ENCODE results near the gene DUSP9.

Gene DUSP9

GRCh38 chrX:153621949-153622598 lies 24.9 kb upstream of the DUSP9 start:
- DNase-seq (ENCODE audit: low read depth in 2 of 2) = no peak

- DNase-seq (ENCODE audit: low read depth in 2 of 2) = no peak
Measured at GRCh38 chrX:153622661-153623309, 24.2 kb upstream of the DUSP9 start.

GRCh38 chrX:153623310-153624029 lies 23.5 kb upstream of the DUSP9 start:
- DNase-seq (ENCODE audit: low read depth in 2 of 2) = no peak

DNA sequence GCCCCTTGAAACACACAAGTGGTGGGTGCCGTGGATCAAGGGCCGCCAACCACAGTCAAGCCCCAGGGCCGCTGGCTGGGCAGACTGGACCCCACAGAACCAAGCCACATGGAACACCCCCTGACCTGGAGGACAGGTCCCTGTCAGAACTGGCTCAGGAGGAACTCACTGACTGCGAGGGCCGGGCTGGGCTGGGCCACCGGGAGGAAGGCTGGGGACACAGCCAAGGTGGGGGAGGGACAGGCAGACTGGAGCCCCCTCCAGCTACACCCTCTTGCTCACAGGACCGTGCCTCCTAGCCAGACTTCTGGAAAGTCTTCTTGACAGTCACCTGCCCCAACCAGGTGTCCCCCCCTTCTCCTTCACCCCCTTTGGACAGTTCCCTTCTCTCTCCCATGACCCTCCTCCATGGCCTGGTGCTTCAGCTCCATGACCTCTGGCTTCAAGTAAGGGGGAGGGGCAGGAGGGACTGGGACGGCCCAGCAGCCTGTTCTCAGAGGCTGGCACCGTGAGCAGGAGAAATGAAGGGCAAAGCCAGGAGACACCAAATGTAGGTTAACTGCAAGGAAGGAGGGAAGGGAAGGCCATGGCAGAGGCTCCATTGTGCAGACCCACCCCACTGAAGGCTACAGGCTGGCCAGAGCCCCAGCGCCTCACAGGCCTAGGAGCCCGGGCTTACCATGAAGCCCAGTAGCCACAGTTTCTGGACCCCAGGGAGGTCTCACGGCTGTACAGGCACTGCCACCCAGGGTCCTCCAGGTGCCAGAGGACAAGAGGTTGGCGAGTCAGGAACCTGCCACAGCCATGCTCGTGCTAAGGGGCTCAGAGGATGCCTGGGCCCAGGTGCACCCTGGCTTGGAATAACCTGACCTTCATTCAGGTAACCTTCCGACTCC lies 22.6 kb upstream of the DUSP9 start:
- DNase-seq (ENCODE audit: low read depth in 2 of 2) = no peak

DNA sequence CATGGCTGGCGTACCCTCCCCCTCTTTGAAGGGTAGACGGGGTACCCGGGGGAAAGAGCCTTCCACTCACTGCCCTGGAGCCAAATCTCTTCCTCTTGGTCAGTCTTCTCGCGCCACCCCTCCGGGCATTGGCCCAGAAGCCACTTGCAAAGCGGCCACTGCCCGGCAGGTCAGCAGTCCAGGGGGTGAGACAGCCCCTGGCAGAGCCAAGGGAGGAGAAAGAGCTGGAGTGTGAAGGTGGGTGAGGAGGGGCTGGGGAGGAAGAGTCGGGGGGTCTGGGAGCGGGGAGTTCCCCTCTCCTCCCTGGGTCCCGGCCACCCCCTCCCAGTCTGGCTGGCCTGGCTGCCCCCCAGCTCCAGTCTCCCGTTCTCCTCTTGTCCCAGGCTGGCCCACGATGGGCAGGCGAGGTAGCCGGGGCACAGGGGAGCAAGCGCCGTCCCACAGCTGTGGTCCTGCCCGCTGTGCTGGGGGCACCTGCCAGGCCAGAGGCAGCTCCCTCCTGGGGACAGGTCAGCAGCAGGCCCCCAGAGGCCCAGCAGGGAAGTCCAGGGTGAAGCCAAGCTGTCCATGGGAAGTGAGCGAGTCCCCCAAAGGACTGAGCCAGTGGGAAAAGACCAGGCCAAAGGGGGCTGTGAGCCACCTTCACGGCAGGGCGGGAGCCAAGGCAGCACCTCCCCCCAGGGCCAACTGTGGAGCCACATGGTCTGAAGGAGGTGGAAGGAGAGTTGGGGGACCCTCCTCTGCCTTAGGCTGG lies 21.6 kb upstream of the DUSP9 start:
- DNase-seq (ENCODE audit: low read depth in 2 of 2) = no peak

- DNase-seq (ENCODE audit: low read depth in 2 of 2) = no peak
Measured at GRCh38 chrX:153626025-153626633, 20.9 kb upstream of the DUSP9 start.

- no peak for DNase-seq (ENCODE audit: low read depth in 2 of 2)
Measured at GRCh38 chrX:153626863-153627674, 19.9 kb upstream of the DUSP9 start.

GRCh38 chrX:153627675-153628111 lies 19.3 kb upstream of the DUSP9 start:
- DNase-seq (ENCODE audit: low read depth in 2 of 2) = no peak

DNA sequence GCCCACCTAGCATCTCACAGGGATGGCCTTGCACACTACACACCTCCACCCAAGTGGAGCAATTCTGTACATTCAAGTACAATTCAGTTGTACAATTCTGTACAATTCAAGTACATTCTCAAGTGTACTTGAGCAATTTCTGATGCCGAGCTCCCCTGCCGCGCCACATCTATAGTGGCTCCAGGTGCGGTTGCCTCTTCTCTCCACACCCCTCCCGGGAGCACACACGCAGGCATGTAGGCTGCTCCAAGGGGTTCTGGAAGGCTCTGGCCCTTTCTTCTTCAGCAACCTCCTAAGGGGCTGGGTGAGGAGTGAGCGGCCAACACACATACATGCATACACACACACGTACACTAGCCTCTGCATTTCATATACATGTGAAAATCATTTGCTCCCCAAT lies 18.9 kb upstream of the DUSP9 start:
- no peak for DNase-seq (ENCODE audit: low read depth in 2 of 2)

- no peak for DNase-seq (ENCODE audit: low read depth in 2 of 2)
Measured at GRCh38 chrX:153628665-153629064, 18.3 kb upstream of the DUSP9 start.

DNA sequence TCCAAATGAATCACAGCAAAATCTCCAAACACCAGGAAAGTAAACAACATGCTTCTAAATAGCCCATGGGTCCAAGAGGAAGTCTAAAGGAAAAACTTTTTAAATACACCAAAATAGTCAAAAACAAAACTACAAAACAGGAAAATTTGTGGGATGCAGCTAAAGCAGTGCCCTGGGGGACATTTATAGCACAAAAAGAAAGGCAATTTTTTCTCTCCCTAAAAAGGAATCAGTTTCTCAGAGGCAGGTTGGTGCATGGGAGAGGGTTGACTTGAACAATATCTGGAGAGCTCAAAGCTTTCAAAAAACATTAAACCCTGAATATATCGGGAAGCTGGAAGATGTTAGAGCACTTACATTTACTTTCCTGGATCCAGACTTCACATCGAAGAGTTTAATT lies 15.7 kb upstream of the DUSP9 start:
- no peak for DNase-seq (ENCODE audit: low read depth in 2 of 2)

DNA sequence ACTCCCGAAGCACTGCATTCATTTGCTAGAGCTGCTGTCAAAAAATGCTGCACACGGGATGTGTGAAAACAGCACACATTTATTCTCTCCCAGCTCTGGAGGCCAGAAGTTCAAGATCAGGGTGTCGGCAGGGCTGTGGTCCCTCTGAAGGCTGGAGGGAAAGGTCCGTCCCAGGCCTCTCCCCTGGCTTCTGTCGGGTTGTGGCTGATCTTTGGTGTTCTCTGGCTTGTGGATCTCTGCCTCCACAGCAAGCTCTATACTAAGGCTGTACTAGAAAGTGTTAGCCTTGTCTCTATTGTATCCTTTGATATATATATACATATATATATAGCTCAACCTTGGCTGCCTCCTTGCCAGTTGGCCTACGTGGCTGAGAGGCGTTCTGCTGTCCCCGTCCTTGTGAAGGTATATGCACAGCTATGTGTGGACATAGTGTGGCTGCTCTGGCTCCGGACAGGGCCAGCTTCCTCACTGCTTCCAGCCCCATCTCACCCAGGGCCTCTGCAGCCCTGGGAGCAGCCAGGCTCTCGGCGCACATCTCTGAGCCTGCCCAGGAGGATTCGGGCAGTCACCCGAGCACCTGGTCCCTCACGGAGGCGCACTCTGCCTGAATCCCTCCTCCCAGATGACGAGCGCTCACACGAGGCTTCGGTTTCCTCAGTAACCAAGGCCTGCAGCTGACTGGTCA lies 15.0 kb upstream of the DUSP9 start:
- no peak for DNase-seq (ENCODE audit: low read depth in 2 of 2)

DNA sequence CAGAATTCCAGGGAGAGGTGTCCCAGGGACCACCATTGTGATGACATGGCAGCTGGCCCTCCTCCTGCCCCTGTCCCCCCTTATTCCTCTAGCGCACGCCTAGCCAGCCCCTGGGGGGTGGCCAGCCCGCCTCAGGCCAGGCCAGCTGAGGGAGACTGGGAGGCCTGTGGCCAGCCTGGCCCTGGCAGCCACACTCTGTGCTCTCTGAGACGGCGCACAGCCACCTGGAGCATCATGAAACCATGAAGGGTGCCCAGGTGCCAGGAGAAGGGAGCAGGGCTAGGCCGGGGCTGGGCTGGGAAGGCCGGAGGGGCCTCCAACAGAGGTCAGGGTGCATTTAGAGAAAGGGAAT lies 14.4 kb upstream of the DUSP9 start:
- no peak for DNase-seq (ENCODE audit: low read depth in 2 of 2)

GRCh38 chrX:153633048-153633447 lies 14.0 kb upstream of the DUSP9 start:
- DNase-seq (ENCODE audit: low read depth in 2 of 2) = no peak

DNA sequence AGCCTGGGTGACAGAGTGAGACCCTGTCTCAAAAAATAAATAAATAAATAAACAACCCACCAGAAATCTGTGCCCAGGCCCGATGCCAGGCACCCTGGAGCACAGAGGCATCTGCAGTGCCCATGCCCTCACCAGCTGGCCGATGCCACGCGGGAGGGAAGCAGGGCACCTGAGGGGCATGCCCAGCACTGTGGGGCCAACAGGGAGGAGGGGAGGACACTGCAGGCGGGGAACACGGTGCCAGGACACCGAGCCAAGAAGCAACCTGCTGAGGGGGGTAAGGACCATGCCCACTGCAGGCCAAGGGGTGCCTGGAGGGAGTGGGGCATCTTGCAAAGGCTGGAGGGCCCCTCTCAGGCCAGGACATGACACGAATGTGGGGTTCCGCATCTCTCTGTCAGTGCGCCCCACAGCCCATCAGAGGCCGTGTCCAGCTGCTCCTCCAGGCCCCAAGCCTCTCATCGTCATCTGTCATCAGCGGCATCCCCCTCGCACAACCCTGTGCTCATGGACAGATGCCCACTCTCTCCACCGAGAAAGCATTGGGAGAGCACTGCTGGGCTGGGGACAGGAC lies 13.3 kb upstream of the DUSP9 start:
- DNase-seq (ENCODE audit: low read depth in 2 of 2) = no peak

GRCh38 chrX:153634236-153634635 lies 12.8 kb upstream of the DUSP9 start:
- DNase-seq (ENCODE audit: low read depth in 2 of 2) = no peak

- DNase-seq (ENCODE audit: low read depth in 2 of 2) = no peak
Measured at GRCh38 chrX:153634832-153635231, 12.2 kb upstream of the DUSP9 start.

GRCh38 chrX:153635388-153635787 lies 11.6 kb upstream of the DUSP9 start:
- no peak for DNase-seq (ENCODE audit: low read depth in 2 of 2)

Data from stimulated activated CD4-positive, alpha-beta T cell treated with anti-CD3 and anti-CD28 coated beads, Interleukin-1b, Interleukin-23, amount 100 ng/mL, for 1 hour (primary cell).